Ovary (tissue), 3 donors: ENCODE measurements around the gene DLAT.

ENCODE experiments used
- CTCF ChIP-seq, 3 donors: fragments of 450-650 bp in 2 of 3; fragments of 200-600 bp in 1 of 3; IDR thresholded peaks; one replicate each; pipeline versions ENCODE4 v1.5.1 to v1.8.0; 2016 to 2022; ENCODE audit warnings: antibody characterized with exemption in 3 of 3, mild to moderate bottlenecking in 1 of 3
- EP300 ChIP-seq: sonication (generic); formaldehyde crosslinking; IDR thresholded peaks from one replicate; pipeline ENCODE4 v1.6.1; 2017; ENCODE audit warnings: antibody characterized with exemption
- POLR2A ChIP-seq: fragments of 450-650 bp; IDR thresholded peaks from one replicate; pipeline ENCODE4 v1.6.1; 2017; ENCODE audit warnings: antibody characterized with exemption, mild to moderate bottlenecking, moderate library complexity
- donor health status: DM: no; HTN: no; CAD: no.

GRCh38 chr11:112005422-112006094 lies 19.6 kb upstream of the DLAT start:
- TF ChIP-seq CTCF (IDR thresholded peaks at IDR 0.05), result no peak
- TF ChIP-seq POLR2A, result no peak
- TF ChIP-seq EP300, result no peak
